C4-2B (cell line): ENCODE measurements around the gene KCTD16.

Experiments
- H3K27ac ChIP-seq: fragments of 450-650 bp; 2 replicates; pipeline ENCODE4 v1.5.1; 2017
- CTCF ChIP-seq: fragments of 450-650 bp; conservative IDR thresholded peaks from 2 replicates; pipeline ENCODE4 v1.5.1; 2017; ENCODE audit warnings: mild to moderate bottlenecking
- ZFX ChIP-seq: fragments of 450-650 bp; IDR thresholded peaks from 2 replicates; pipeline ENCODE4 v1.6.1; 2017

The KCTD16 gene

GRCh38 chr5:144232285-144232684 is 61.6 kb downstream of the KCTD16 start:
- H3K27ac ChIP-seq: no peak overlapping the region
- TF ChIP-seq ZFX: no peak
- TF ChIP-seq CTCF: no peak

GRCh38 chr5:144236499-144236898 is 65.8 kb downstream of the KCTD16 start:
- H3K27ac ChIP-seq: no peak overlapping the region
- TF ChIP-seq CTCF (no peak), ZFX (no peak)

- TF ChIP-seq ZFX: no peak
- TF ChIP-seq CTCF: no peak
- H3K27ac ChIP-seq: no peak overlapping the region
Observed at GRCh38 chr5:144237851-144238250, 67.2 kb downstream of the KCTD16 start.

- no peak overlapping the region for H3K27ac ChIP-seq
- no peak for TF ChIP-seq ZFX
- no peak for TF ChIP-seq CTCF
Observed at GRCh38 chr5:144247131-144247530, 76.5 kb downstream of the KCTD16 start.

GRCh38 chr5:144248015-144248414 is 77.3 kb downstream of the KCTD16 start:
- H3K27ac ChIP-seq: no peak overlapping the region
- TF ChIP-seq CTCF (no peak), ZFX (no peak)

GRCh38 chr5:144249755-144250464 is 79.2 kb downstream of the KCTD16 start:
- no peak for TF ChIP-seq ZFX
- no peak for TF ChIP-seq CTCF
- H3K27ac ChIP-seq: no peak overlapping the region

GRCh38 chr5:144254552-144254951 is 83.9 kb downstream of the KCTD16 start:
- TF ChIP-seq CTCF (no peak), ZFX (no peak)

More at GRCh38 chr5:144254552-144254951, 83.9 kb downstream of the KCTD16 start:
- H3K27ac ChIP-seq: no peak overlapping the region
